H9 (cell line): ENCODE results near the gene IFT27. TPM values are rescaled to one million over a fixed set of nuclear protein-coding genes. Genes with fewer than 3 reads are reported as not detected.

Experiments used
- DNase-seq: peaks from one replicate; pipeline ENCODE4 v3.0.0-alpha.2; 2017
- H2AFZ ChIP-seq: one replicate; pipeline ENCODE4 v1.6.1; 2013; ENCODE audit warnings: mild to moderate bottlenecking, low read length, control low read depth, moderate library complexity
- H2AK5ac ChIP-seq: 2 replicates; pipeline ENCODE4 v1.6.1; 2013; ENCODE audit warnings: low read length, control low read depth, mixed read lengths; ENCODE audit not compliant: insufficient read length
- H2BK120ac ChIP-seq: one replicate; pipeline ENCODE4 v1.6.1; 2013; ENCODE audit warnings: low read depth, mild to moderate bottlenecking, low read length, control low read depth, inconsistent platforms; ENCODE audit not compliant: poor library complexity, severe bottlenecking
- H2BK12ac ChIP-seq: 2 replicates; pipeline ENCODE4 v1.6.1; 2013; ENCODE audit warnings: low read length, control low read depth, mixed read lengths, low read depth; ENCODE audit not compliant: insufficient read length
- H2BK15ac ChIP-seq: 2 replicates; pipeline ENCODE4 v1.6.1; 2013; ENCODE audit warnings: low read depth, low read length, control low read depth
- H2BK20ac ChIP-seq: one replicate; pipeline ENCODE4 v1.6.1; 2013; ENCODE audit warnings: low read depth, mild to moderate bottlenecking, low read length, control low read depth, inconsistent platforms; ENCODE audit not compliant: poor library complexity, severe bottlenecking
- H2BK5ac ChIP-seq: 2 replicates; pipeline ENCODE4 v1.6.1; 2013; ENCODE audit warnings: low read length, control low read depth, mixed read lengths; ENCODE audit not compliant: insufficient read length
- H3K14ac ChIP-seq: 2 replicates; pipeline ENCODE4 v1.6.1; 2013; ENCODE audit warnings: low read length, control low read depth; ENCODE audit not compliant: insufficient read depth
- H3K18ac ChIP-seq: 2 replicates; pipeline ENCODE4 v1.6.1; 2013; ENCODE audit warnings: low read depth, mild to moderate bottlenecking, mixed read lengths, low read length, control low read depth; ENCODE audit not compliant: insufficient read length
- H3K23ac ChIP-seq: 2 replicates; pipeline ENCODE4 v1.6.1; 2013; ENCODE audit warnings: low read length, control low read depth, mixed read lengths, low read depth; ENCODE audit not compliant: insufficient read length
- H3K23me2 ChIP-seq: 2 replicates; pipeline ENCODE4 v1.6.1; 2013; ENCODE audit warnings: low read depth, mild to moderate bottlenecking, mixed read lengths, low read length, control low read depth; ENCODE audit not compliant: insufficient read length, poor library complexity, severe bottlenecking
- H3K27ac ChIP-seq: 2 replicates; pipeline ENCODE4 v1.5.1; 2013; ENCODE audit warnings: low read length, control low read depth, mixed read lengths, low read depth; ENCODE audit not compliant: insufficient read length
- H3K27me3 ChIP-seq: 2 replicates; pipeline ENCODE4 v1.6.1; 2013; ENCODE audit warnings: low read length, control low read depth, inconsistent platforms; ENCODE audit not compliant: insufficient read depth
- H3K4ac ChIP-seq: 2 replicates; pipeline ENCODE4 v1.6.1; 2013; ENCODE audit warnings: low read depth, mild to moderate bottlenecking, control low read depth, inconsistent platforms, low read length, moderate library complexity
- H3K4me1 ChIP-seq: 2 replicates; pipeline ENCODE4 v1.6.1; 2013; ENCODE audit warnings: low read length, control low read depth, inconsistent platforms; ENCODE audit not compliant: insufficient read depth
- H3K4me2 ChIP-seq: 2 replicates; pipeline ENCODE4 v1.6.1; 2013; ENCODE audit warnings: low read length, control low read depth, mixed read lengths; ENCODE audit not compliant: insufficient read length, insufficient read depth
- H3K56ac ChIP-seq: 2 replicates; pipeline ENCODE4 v1.6.1; 2013; ENCODE audit warnings: low read depth, mild to moderate bottlenecking, mixed read lengths, low read length, control low read depth; ENCODE audit not compliant: insufficient read length
- H3K79me1 ChIP-seq: 2 replicates; pipeline ENCODE4 v1.6.1; 2013; ENCODE audit warnings: low read depth, mild to moderate bottlenecking, moderate library complexity, low read length, control low read depth, inconsistent platforms; ENCODE audit not compliant: insufficient read depth, poor library complexity, severe bottlenecking
- H3K79me2 ChIP-seq: 2 replicates; pipeline ENCODE4 v1.6.1; 2013; ENCODE audit warnings: low read length, control low read depth, inconsistent platforms; ENCODE audit not compliant: insufficient read depth
- H3K9ac ChIP-seq: 2 replicates; pipeline ENCODE4 v1.6.1; 2013; ENCODE audit warnings: low read length, control low read depth, mixed read lengths; ENCODE audit not compliant: insufficient read length; ENCODE audit errors: extremely low read depth
- H3K9me3 ChIP-seq: one replicate; pipeline ENCODE4 v1.6.1; 2013; ENCODE audit warnings: low read depth, low read length, inconsistent platforms; ENCODE audit not compliant: control insufficient read depth
- H3T11ph ChIP-seq: one replicate; pipeline ENCODE4 v1.6.1; 2013; ENCODE audit warnings: mild to moderate bottlenecking, low read length, control low read depth, inconsistent platforms
- H4K20me1 ChIP-seq: one replicate; pipeline ENCODE4 v1.6.1; 2013; ENCODE audit not compliant: control insufficient read depth, insufficient read length, insufficient read depth
- H4K5ac ChIP-seq: 2 replicates; pipeline ENCODE4 v1.6.1; 2013; ENCODE audit warnings: low read depth, mild to moderate bottlenecking, mixed read lengths, low read length, control low read depth; ENCODE audit not compliant: insufficient read length
- H4K8ac ChIP-seq: replicated peaks from 2 replicates; pipeline ENCODE4 v1.6.1; 2013; ENCODE audit warnings: low read length, control low read depth, mixed read lengths, low read depth; ENCODE audit not compliant: insufficient read length
- H4K91ac ChIP-seq: 2 replicates; pipeline ENCODE4 v1.6.1; 2013; ENCODE audit warnings: low read depth, mild to moderate bottlenecking, moderate library complexity, mixed read lengths, low read length, control low read depth; ENCODE audit not compliant: insufficient read length
- H3K27ac Mint-ChIP-seq, 3 experiments: 2 replicates in 2 of 3; 3 replicates in 1 of 3; pipeline ENCODE4 v1.8.0; 2020 to 2021; ENCODE audit warnings: mixed read lengths in 3 of 3, mild to moderate bottlenecking in 1 of 3, moderate library complexity in 1 of 3
- H3K27me3 Mint-ChIP-seq: 2 replicates; pipeline ENCODE4 v1.8.0; 2021; ENCODE audit warnings: low read depth, mild to moderate bottlenecking, moderate library complexity, mixed read lengths
- H3K36me3 Mint-ChIP-seq, 3 experiments: 2 replicates in 2 of 3; 3 replicates in 1 of 3; pipeline ENCODE4 v1.8.0; 2020 to 2021; ENCODE audit warnings: low read depth in 3 of 3, mixed read lengths in 3 of 3; ENCODE audit not compliant: insufficient read depth in 1 of 3
- H3K4me1 Mint-ChIP-seq, 2 experiments: 2 replicates each; pipeline ENCODE4 v1.8.0; 2020; ENCODE audit warnings: mixed read lengths in 2 of 2
- H3K4me3 Mint-ChIP-seq, 2 experiments: 2 replicates in 1 of 2; 3 replicates in 1 of 2; pipeline ENCODE4 v1.8.0; 2020 to 2021; ENCODE audit warnings: mild to moderate bottlenecking in 2 of 2, mixed read lengths in 2 of 2, moderate library complexity in 1 of 2
- H3K9me3 Mint-ChIP-seq, 2 experiments: 2 replicates in 1 of 2; 3 replicates in 1 of 2; pipeline ENCODE4 v1.8.0; 2020; ENCODE audit warnings: mild to moderate bottlenecking in 2 of 2, mixed read lengths in 2 of 2, moderate library complexity in 1 of 2
- WGBS: extraction: QIAGEN DNeasy Blood & Tissue Kit; methylation state at CpG from one replicate; pipeline ENCODE4 v1.1.7; 2013; ENCODE audit warnings: missing lambda C conversion rate, low lambda C conversion rate, mixed read lengths; ENCODE audit not compliant: insufficient read length; ENCODE audit errors: extremely low coverage; 5-methylcytosine and 5-hydroxymethylcytosine counted together
- total RNA-seq: library from RNA; stranded (reverse); gene quantifications from 2 replicates; pipeline ENCODE4 v1.2.1, GENCODE V29; 2021
- TF ChIP-seq, protein P1 (sequence below): fragments of 200-600 bp; sonication (generic); conservative IDR thresholded peaks from 3 replicates; pipeline ENCODE4 v1.8.0; 2021; ENCODE audit warnings: antibody characterized with exemption, mild to moderate bottlenecking

Gene IFT27
- total RNA-seq, 1 experiment from 2014 or later: 43.4 TPM

DNA sequence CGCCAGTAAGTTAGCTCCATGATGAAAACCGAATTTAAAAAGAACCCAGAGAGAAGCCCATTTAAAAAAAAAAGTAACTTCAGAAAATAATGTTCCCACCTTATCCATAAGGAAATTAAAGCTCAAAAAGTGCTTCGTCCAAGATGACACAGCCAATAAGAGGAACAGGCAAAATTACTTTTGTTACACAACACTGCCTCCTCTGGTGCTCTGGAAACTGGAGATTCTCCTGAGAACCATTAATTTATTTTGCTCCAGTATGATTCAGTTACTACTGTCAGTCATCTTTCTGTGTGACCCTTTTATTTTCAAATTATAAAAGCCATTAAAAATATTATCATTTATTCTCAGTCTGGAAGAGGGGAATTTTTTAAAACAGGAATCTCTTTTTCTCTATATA lies 2.0 kb downstream of the IFT27 start:
- H3K27me3 ChIP-seq: no peaks in the 10 kb centered on the region

More for the DNA sequence above, 2.0 kb downstream of the IFT27 start:
- TF ChIP-seq, protein P1, sequence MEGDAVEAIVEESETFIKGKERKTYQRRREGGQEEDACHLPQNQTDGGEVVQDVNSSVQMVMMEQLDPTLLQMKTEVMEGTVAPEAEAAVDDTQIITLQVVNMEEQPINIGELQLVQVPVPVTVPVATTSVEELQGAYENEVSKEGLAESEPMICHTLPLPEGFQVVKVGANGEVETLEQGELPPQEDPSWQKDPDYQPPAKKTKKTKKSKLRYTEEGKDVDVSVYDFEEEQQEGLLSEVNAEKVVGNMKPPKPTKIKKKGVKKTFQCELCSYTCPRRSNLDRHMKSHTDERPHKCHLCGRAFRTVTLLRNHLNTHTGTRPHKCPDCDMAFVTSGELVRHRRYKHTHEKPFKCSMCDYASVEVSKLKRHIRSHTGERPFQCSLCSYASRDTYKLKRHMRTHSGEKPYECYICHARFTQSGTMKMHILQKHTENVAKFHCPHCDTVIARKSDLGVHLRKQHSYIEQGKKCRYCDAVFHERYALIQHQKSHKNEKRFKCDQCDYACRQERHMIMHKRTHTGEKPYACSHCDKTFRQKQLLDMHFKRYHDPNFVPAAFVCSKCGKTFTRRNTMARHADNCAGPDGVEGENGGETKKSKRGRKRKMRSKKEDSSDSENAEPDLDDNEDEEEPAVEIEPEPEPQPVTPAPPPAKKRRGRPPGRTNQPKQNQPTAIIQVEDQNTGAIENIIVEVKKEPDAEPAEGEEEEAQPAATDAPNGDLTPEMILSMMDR: peak; percentile 60; the same call in 2 of the 3 replicates
- Histone ChIP-seq H2AK5ac (no peak overlapping the region), H3K23ac (no peak overlapping the region), H3K9ac (no peak overlapping the region), H3K14ac (no peak overlapping the region), H3K56ac (no peak overlapping the region), H3K18ac (no peak overlapping the region), H3K4me1 (no peaks in the 10 kb centered on the region; the same call in 1 of the 2 replicates), H2BK12ac (no peak overlapping the region), H2BK120ac (no peak overlapping the region), H2BK20ac (no peak overlapping the region), H3K79me2 (no peaks in the 10 kb centered on the region), H3K4me2 (no peak overlapping the region), H2BK15ac (no peak overlapping the region), H4K8ac (no peak overlapping the region), H4K5ac (no peak overlapping the region), H4K91ac (no peak overlapping the region), H2BK5ac (no peak overlapping the region), H3T11ph (no peak overlapping the region), H3K23me2 (peaks cover 2% of the 10 kb centered on the region), H3K27ac (no peak overlapping the region), H3K79me1 (no peaks in the 10 kb centered on the region), H3K4ac (no peak overlapping the region), H2AFZ (no peak overlapping the region), H4K20me1 (no peaks in the 10 kb centered on the region), H3K9me3 (no peaks in the 10 kb centered on the region)
- H3K27me3 Mint-ChIP-seq: peaks cover 24% of the 10 kb centered on the region
- WGBS: no CpG with 5 or more reads among the region's 3 CpGs
- no peak overlapping the region for H3K27ac Mint-ChIP-seq
- no peak for DNase-seq
- H3K36me3 Mint-ChIP-seq: peaks cover 11 to 33% (median 14%) of the 10 kb centered on the region in 3 experiments
- peaks cover 15 to 24% of the 10 kb centered on the region in 2 experiments for H3K9me3 Mint-ChIP-seq
- H3K4me1 Mint-ChIP-seq: peaks cover 11 to 21% of the 10 kb centered on the region in 2 experiments
- H3K4me3 Mint-ChIP-seq: no peak overlapping the region; a peak in 1 of 5 replicates
